ENCODE data around the gene ARR3.
"Not testable (repeated sequence)": the region's sequence is repeated elsewhere in the genome, so short reads cannot be mapped to it uniquely, and the experiment has no call there.

DNA sequence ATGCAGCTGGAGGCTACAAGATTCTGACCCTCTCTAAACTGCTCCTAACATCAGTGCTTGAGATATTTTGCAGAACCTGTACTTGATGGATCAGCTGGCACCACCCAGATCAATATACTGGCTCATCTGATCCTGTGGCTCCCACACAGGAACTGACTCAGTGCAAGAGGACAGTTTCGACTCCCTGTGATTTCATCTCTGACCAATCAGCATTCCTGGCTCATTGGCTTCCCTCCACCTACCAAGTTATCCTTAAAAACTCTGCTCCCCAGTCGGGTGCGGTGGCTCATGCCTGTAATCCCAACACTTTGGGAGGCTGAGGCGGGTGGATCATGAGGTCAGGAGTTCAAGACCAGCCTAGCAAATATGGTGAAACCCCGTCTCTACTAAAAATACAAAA, 24.5 kb upstream of the ARR3 start:
- TF ChIP-seq, protein P1, sequence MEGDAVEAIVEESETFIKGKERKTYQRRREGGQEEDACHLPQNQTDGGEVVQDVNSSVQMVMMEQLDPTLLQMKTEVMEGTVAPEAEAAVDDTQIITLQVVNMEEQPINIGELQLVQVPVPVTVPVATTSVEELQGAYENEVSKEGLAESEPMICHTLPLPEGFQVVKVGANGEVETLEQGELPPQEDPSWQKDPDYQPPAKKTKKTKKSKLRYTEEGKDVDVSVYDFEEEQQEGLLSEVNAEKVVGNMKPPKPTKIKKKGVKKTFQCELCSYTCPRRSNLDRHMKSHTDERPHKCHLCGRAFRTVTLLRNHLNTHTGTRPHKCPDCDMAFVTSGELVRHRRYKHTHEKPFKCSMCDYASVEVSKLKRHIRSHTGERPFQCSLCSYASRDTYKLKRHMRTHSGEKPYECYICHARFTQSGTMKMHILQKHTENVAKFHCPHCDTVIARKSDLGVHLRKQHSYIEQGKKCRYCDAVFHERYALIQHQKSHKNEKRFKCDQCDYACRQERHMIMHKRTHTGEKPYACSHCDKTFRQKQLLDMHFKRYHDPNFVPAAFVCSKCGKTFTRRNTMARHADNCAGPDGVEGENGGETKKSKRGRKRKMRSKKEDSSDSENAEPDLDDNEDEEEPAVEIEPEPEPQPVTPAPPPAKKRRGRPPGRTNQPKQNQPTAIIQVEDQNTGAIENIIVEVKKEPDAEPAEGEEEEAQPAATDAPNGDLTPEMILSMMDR (IDR thresholded peaks at IDR 0.05): not testable (repeated sequence)
- not testable (repeated sequence) for TF ChIP-seq POLR2A (IDR thresholded peaks at IDR 0.05)
